Spinal cord (tissue), 10 donors: ENCODE data around the gene PLA2G2F. TPM values are rescaled to one million over a fixed set of nuclear protein-coding genes. Genes with fewer than 3 reads are reported as not detected.

Source experiments
- DNase-seq, 6 donors: peaks; one replicate each; pipeline versions ENCODE4 v3.0.0 to v3.0.0-alpha.2; 2013 to 2015; ENCODE audit warnings: low spot score in 6 of 6, low read depth in 4 of 6
- H3K27ac ChIP-seq: one replicate; pipeline ENCODE4 v1.5.1; 2013; ENCODE audit warnings: low read depth, low read length, control low read depth
- H3K27me3 ChIP-seq: one replicate; pipeline ENCODE4 v1.6.1; 2013; ENCODE audit warnings: low read length; ENCODE audit not compliant: control insufficient read depth, insufficient read depth
- H3K36me3 ChIP-seq: one replicate; pipeline ENCODE4 v1.6.1; 2013; ENCODE audit warnings: low read length; ENCODE audit not compliant: control insufficient read depth, insufficient read depth
- H3K4me1 ChIP-seq: one replicate; pipeline ENCODE4 v1.6.1; 2013; ENCODE audit warnings: low read length; ENCODE audit not compliant: control insufficient read depth, insufficient read depth
- H3K4me3 ChIP-seq: one replicate; pipeline ENCODE4 v1.5.1; 2013; ENCODE audit warnings: low read depth, low read length, control low read depth
- H3K9me3 ChIP-seq: one replicate; pipeline ENCODE4 v1.6.1; 2013; ENCODE audit warnings: low read length; ENCODE audit not compliant: control insufficient read depth, insufficient read depth
- WGBS: methylation state at CpG from one replicate; pipeline ENCODE4 v1.1.5; 2013; ENCODE audit warnings: missing lambda C conversion rate; ENCODE audit not compliant: insufficient coverage; 5-methylcytosine and 5-hydroxymethylcytosine counted together
- long read RNA-seq, 4 donors: transcript quantifications; one replicate each; lab custom pipeline, GENCODE V29; 2026
- polyA plus RNA-seq, 2 donors: library from polyadenylated mRNA; unstranded; fragments of 120-200 nt; gene quantifications; one replicate each; pipeline ENCODE4 v1.2.1, GENCODE V29; 2013; ENCODE audit not compliant: insufficient read length in 2 of 2
- total RNA-seq, 2 donors: library from RNA; depleted of rRNA in 1 of 2; stranded (reverse); fragments of 120-200 nt in 1 of 2; fragments of >200 nt in 1 of 2; gene quantifications; one replicate each; pipeline versions ENCODE4 v1.2.3 to v1.2.4, GENCODE V29; 2013 to 2014
- donor health status: healthy.

Gene PLA2G2F, protein sequence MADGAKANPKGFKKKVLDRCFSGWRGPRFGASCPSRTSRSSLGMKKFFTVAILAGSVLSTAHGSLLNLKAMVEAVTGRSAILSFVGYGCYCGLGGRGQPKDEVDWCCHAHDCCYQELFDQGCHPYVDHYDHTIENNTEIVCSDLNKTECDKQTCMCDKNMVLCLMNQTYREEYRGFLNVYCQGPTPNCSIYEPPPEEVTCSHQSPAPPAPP
- total RNA-seq (not detected), polyA plus RNA-seq (not detected)
- long read RNA-seq, donor 1 = 0 reads
- long read RNA-seq, donor 2 = 0 reads
- long read RNA-seq, donor 3 = 0 reads
- long read RNA-seq, donor 4 = 0 reads

GRCh38 chr1:20138961-20139550 is at the start of gene PLA2G2F:
TSS of gene PLA2G2F (plus strand) at chr1:20139323. CDS start at chr1:20139428, 105 bp downstream.
- no peaks in the 10 kb centered on the region for H3K9me3 ChIP-seq
- no peaks in the 10 kb centered on the region for H3K36me3 ChIP-seq
- DNase-seq = no peak
- no peak within 1 kb of the TSS for H3K27ac ChIP-seq
- H3K27me3 ChIP-seq = no peaks in the 10 kb centered on the region
- no peaks in the 10 kb centered on the region for H3K4me1 ChIP-seq
- WGBS = 90% methylated on average over 8 of the region's 9 CpGs
- no peak within 1 kb of the TSS for H3K4me3 ChIP-seq

DNA sequence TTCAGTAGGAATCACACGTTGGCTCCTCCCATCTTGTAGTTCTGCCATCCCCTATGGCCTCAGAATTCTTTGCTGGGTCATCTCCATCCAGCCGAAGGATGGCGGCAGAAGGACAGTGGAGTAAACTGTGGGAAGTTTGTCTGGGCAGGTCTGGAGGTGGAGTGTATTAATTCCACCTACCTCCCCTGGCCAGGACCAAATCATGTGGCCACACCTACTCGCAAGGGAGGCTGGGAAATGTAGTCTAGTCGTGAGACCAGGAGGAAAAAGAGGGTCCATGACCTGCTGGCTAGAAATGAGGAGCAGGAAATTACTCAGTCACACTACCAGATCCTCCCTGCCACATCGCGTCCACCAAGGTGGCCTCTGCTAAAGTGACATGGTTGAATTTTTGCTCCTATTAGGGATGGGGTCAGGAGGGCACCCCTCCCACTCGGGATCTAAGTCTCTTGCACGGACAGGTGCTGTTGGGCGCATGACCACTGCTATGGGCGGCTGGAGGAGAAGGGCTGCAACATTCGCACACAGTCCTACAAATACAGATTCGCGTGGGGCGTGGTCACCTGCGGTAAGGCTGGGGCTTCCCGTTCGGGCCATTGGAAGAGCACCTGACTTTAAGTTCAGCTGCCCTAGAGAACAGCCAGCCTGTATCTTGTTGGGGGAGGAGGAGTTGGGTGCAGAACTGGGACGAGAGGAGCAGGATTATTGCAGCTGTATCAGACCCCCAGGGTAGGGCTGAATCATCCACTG is 49.6 kb upstream of the PLA2G2F start:
- no peaks in the 10 kb centered on the region for H3K4me1 ChIP-seq
- DNase-seq = no peak
- no peaks in the 10 kb centered on the region for H3K9me3 ChIP-seq
- no peaks in the 10 kb centered on the region for H3K27me3 ChIP-seq
- H3K4me3 ChIP-seq = no peak overlapping the region
- WGBS = 93% methylated on average over 12 of the region's 19 CpGs
- no peaks in the 10 kb centered on the region for H3K36me3 ChIP-seq
- no peak overlapping the region for H3K27ac ChIP-seq

GRCh38 chr1:20090119-20090518 is 49.0 kb upstream of the PLA2G2F start:
- no peak overlapping the region for H3K27ac ChIP-seq
- H3K9me3 ChIP-seq = no peaks in the 10 kb centered on the region
- H3K4me1 ChIP-seq = no peaks in the 10 kb centered on the region
- H3K36me3 ChIP-seq = no peaks in the 10 kb centered on the region
- no peak for DNase-seq
- WGBS = 100% methylated on average over 2 of the region's 3 CpGs
- no peaks in the 10 kb centered on the region for H3K27me3 ChIP-seq
- no peak overlapping the region for H3K4me3 ChIP-seq

- no peaks in the 10 kb centered on the region for H3K4me1 ChIP-seq
- no peak for DNase-seq
- H3K27ac ChIP-seq = no peak overlapping the region
- no peak overlapping the region for H3K4me3 ChIP-seq
- no peaks in the 10 kb centered on the region for H3K36me3 ChIP-seq
- no peaks in the 10 kb centered on the region for H3K27me3 ChIP-seq
- WGBS = 88% methylated on average over 6 of the region's 6 CpGs
- H3K9me3 ChIP-seq = no peaks in the 10 kb centered on the region
Measured at GRCh38 chr1:20090641-20091040, 48.5 kb upstream of the PLA2G2F start.

GRCh38 chr1:20093303-20093702 is 45.8 kb upstream of the PLA2G2F start:
- Histone ChIP-seq H3K4me3 (no peak overlapping the region), H3K4me1 (no peaks in the 10 kb centered on the region), H3K9me3 (no peaks in the 10 kb centered on the region), H3K27me3 (no peaks in the 10 kb centered on the region), H3K36me3 (no peaks in the 10 kb centered on the region), H3K27ac (no peak overlapping the region)
- no peak for DNase-seq
- 93% methylated on average over 5 of the region's 5 CpGs for whole genome bisulfite sequencing

GRCh38 chr1:20093940-20094391 is 45.2 kb upstream of the PLA2G2F start:
- H3K4me3 ChIP-seq = no peak overlapping the region
- H3K36me3 ChIP-seq = no peaks in the 10 kb centered on the region
- DNase-seq = no peak
- 87% methylated on average over 4 of the region's 5 CpGs for WGBS
- H3K27me3 ChIP-seq = no peaks in the 10 kb centered on the region
- no peak overlapping the region for H3K27ac ChIP-seq
- H3K9me3 ChIP-seq = no peaks in the 10 kb centered on the region
- no peaks in the 10 kb centered on the region for H3K4me1 ChIP-seq

GRCh38 chr1:20095564-20096434 is 43.3 kb upstream of the PLA2G2F start:
- no peaks in the 10 kb centered on the region for H3K27me3 ChIP-seq
- H3K36me3 ChIP-seq = no peaks in the 10 kb centered on the region
- no peaks in the 10 kb centered on the region for H3K4me1 ChIP-seq
- no peaks in the 10 kb centered on the region for H3K9me3 ChIP-seq
- H3K4me3 ChIP-seq = no peak overlapping the region
- DNase-seq = no peak
- 87% methylated on average over 3 of the region's 5 CpGs for WGBS
- no peak overlapping the region for H3K27ac ChIP-seq

- no peak for DNase-seq
- H3K4me3 ChIP-seq = no peak overlapping the region
- H3K36me3 ChIP-seq = no peaks in the 10 kb centered on the region
- H3K9me3 ChIP-seq = no peaks in the 10 kb centered on the region
- H3K4me1 ChIP-seq = peaks cover 8% of the 10 kb centered on the region
- H3K27me3 ChIP-seq = no peaks in the 10 kb centered on the region
- WGBS = 90% methylated on average over 6 of the region's 7 CpGs
- H3K27ac ChIP-seq = no peak overlapping the region
Measured at GRCh38 chr1:20096840-20097447, 42.2 kb upstream of the PLA2G2F start.

GRCh38 chr1:20099533-20099932 is 39.6 kb upstream of the PLA2G2F start:
- 82% methylated on average over 2 of the region's 3 CpGs for WGBS
- no peak for DNase-seq
- no peaks in the 10 kb centered on the region for H3K9me3 ChIP-seq
- H3K4me3 ChIP-seq = no peak overlapping the region
- H3K4me1 ChIP-seq = peaks cover 8% of the 10 kb centered on the region
- no peak overlapping the region for H3K27ac ChIP-seq
- H3K36me3 ChIP-seq = no peaks in the 10 kb centered on the region
- no peaks in the 10 kb centered on the region for H3K27me3 ChIP-seq
